Measurements from ENCODE around the gene ZBED6.
"Not testable (repeated sequence)": the region's sequence is repeated elsewhere in the genome, so short reads cannot be mapped to it uniquely, and the experiment has no call there.

Gene ZBED6

DNA sequence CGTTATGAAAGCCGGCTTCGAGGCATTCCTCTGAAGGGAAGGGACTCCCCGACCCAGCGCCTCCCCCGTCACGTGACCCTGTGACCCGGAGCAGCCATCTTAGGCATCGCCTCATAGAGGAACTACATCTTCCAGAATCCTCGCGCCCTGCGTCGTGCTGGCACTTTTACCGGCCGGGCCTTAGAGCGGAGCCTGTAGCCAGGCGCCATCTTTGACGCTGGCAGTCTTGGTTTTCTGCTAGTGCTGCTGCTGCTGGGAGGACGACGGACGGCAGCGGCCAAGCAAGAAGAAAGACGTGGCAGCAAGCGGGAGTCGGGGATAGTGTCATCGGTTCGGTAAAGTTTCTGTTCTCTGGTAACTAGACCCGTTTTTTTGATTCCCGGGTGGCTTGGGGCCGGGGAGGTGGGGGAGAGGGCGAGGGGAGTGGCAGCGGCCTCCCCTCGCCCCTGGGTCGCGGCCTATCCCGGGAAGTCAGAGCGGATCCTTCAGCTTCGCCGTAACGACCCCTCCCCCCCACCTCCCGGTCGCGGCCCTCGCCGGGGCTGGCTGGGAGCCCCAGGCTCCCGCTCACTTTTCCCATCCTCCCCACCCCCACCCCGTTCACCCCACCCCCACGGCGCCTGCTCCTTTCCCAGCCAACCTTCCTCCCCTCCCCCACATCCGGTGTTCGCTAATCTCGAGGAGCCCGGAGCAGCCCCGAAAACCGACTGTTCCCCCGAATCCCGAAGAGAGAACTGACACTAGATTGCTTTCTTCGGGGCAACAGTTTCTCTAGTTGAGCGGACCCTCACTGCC lies at the start of gene ZBED6, which contains the start of gene ZC3H11A:
Gene ZBED6, plus strand, starts transcription at position 183 of the 795 bp plus-strand sequence. CDS start 1,900 bp downstream, outside the sequence.
Gene ZC3H11A, plus strand, starts transcription at position 183 of the 795 bp plus-strand sequence. CDS start 21,448 bp downstream, outside the sequence.
- ATAC-seq (ENCODE audit: low read depth) (peak; percentile 97), DNase-seq (ENCODE audit: low spot score) (peak; percentile 99)
- H3K27me3 ChIP-seq (ENCODE audit: insufficient read depth, poor library complexity, severe bottlenecking): no peaks in the 10 kb centered on the region
- H3K4me3 ChIP-seq (ENCODE audit: severe bottlenecking): peak within 1 kb of the TSS; percentile 84
- peaks cover 40% of the 10 kb centered on the region for H3K4me1 ChIP-seq (ENCODE audit: insufficient read depth, poor library complexity, severe bottlenecking)
- H3K36me3 ChIP-seq (ENCODE audit: low read depth): peaks cover 44% of the 10 kb centered on the region
- TF ChIP-seq, protein P1, sequence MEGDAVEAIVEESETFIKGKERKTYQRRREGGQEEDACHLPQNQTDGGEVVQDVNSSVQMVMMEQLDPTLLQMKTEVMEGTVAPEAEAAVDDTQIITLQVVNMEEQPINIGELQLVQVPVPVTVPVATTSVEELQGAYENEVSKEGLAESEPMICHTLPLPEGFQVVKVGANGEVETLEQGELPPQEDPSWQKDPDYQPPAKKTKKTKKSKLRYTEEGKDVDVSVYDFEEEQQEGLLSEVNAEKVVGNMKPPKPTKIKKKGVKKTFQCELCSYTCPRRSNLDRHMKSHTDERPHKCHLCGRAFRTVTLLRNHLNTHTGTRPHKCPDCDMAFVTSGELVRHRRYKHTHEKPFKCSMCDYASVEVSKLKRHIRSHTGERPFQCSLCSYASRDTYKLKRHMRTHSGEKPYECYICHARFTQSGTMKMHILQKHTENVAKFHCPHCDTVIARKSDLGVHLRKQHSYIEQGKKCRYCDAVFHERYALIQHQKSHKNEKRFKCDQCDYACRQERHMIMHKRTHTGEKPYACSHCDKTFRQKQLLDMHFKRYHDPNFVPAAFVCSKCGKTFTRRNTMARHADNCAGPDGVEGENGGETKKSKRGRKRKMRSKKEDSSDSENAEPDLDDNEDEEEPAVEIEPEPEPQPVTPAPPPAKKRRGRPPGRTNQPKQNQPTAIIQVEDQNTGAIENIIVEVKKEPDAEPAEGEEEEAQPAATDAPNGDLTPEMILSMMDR (IDR thresholded peaks at IDR 0.05; ENCODE audit: poor library complexity, severe bottlenecking): no peak
- H3K9me3 ChIP-seq (ENCODE audit: severe bottlenecking): no peaks in the 10 kb centered on the region
- H3K27ac ChIP-seq (ENCODE audit: poor library complexity, severe bottlenecking): peak within 1 kb of the TSS; percentile 92

GRCh38 chr1:203746281-203746680 lies 49.1 kb upstream of the ZBED6 start:
- ATAC-seq (ENCODE audit: low read depth) (no peak), DNase-seq (ENCODE audit: low spot score) (no peak)
- H3K36me3 ChIP-seq (ENCODE audit: low read depth): peaks cover 4% of the 10 kb centered on the region; the same call in 1 of the 2 replicates
- no peak overlapping the region for H3K4me3 ChIP-seq (ENCODE audit: severe bottlenecking)
- TF ChIP-seq, protein P1 (IDR thresholded peaks at IDR 0.05; ENCODE audit: poor library complexity, severe bottlenecking): no peak
- H3K9me3 ChIP-seq (ENCODE audit: severe bottlenecking): no peaks in the 10 kb centered on the region
- peaks cover 12% of the 10 kb centered on the region for H3K4me1 ChIP-seq (ENCODE audit: insufficient read depth, poor library complexity, severe bottlenecking)
- H3K27ac ChIP-seq (ENCODE audit: poor library complexity, severe bottlenecking): no peak overlapping the region
- no peaks in the 10 kb centered on the region for H3K27me3 ChIP-seq (ENCODE audit: insufficient read depth, poor library complexity, severe bottlenecking)

GRCh38 chr1:203751051-203751450 lies 44.4 kb upstream of the ZBED6 start:
- ATAC-seq (ENCODE audit: low read depth): peak; percentile 93
- no peaks in the 10 kb centered on the region for H3K9me3 ChIP-seq (ENCODE audit: severe bottlenecking)
- H3K27ac ChIP-seq (ENCODE audit: poor library complexity, severe bottlenecking): peak overlapping the region; percentile 80
- H3K36me3 ChIP-seq (ENCODE audit: low read depth): no peaks in the 10 kb centered on the region
- TF ChIP-seq, protein P1 (IDR thresholded peaks at IDR 0.05; ENCODE audit: poor library complexity, severe bottlenecking): peak; percentile 24
- DNase-seq (ENCODE audit: low spot score): peak; percentile 86
- no peak overlapping the region for H3K4me3 ChIP-seq (ENCODE audit: severe bottlenecking)
- H3K4me1 ChIP-seq (ENCODE audit: insufficient read depth, poor library complexity, severe bottlenecking): peaks cover 29% of the 10 kb centered on the region
- H3K27me3 ChIP-seq (ENCODE audit: insufficient read depth, poor library complexity, severe bottlenecking): no peaks in the 10 kb centered on the region

- not testable (repeated sequence) for H3K27me3 ChIP-seq (ENCODE audit: insufficient read depth, poor library complexity, severe bottlenecking); ATAC-seq (ENCODE audit: low read depth); H3K36me3 ChIP-seq (ENCODE audit: low read depth); DNase-seq (ENCODE audit: low spot score); H3K9me3 ChIP-seq (ENCODE audit: severe bottlenecking); H3K4me3 ChIP-seq (ENCODE audit: severe bottlenecking)
- Histone ChIP-seq H3K4me1 (ENCODE audit: insufficient read depth, poor library complexity, severe bottlenecking) (peaks cover 36% of the 10 kb centered on the region), H3K27ac (ENCODE audit: poor library complexity, severe bottlenecking) (peak overlapping the region; percentile 80)
Measured at GRCh38 chr1:203751618-203752361, 43.6 kb upstream of the ZBED6 start.

DNA sequence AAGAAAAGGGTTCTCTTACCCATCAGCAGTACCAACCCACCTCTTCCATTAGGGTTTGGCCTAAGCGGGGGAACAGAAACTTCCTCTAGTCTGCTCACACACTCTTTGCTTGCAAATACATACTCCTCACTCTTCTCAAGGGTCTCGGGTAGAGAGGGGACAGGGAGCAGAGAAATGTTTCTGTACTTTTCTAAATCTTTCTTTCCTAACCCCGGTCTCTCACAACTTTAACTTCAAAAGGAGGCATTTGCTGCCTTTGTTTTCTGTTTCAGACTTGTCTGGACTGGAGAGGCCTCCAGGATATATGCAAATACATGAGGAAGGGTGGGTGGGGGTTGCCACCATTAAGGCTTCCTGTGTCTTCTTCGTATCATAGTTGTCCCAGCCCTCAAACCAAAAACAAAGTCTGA lies 41.0 kb upstream of the ZBED6 start:
- ATAC-seq (ENCODE audit: low read depth) (no peak; the same call in 2 of the 3 replicates), DNase-seq (ENCODE audit: low spot score) (no peak)
- H3K4me1 ChIP-seq (ENCODE audit: insufficient read depth, poor library complexity, severe bottlenecking): peaks cover 36% of the 10 kb centered on the region
- no peak overlapping the region for H3K4me3 ChIP-seq (ENCODE audit: severe bottlenecking)
- no peaks in the 10 kb centered on the region for H3K27me3 ChIP-seq (ENCODE audit: insufficient read depth, poor library complexity, severe bottlenecking)
- TF ChIP-seq, protein P1 (IDR thresholded peaks at IDR 0.05; ENCODE audit: poor library complexity, severe bottlenecking): no peak
- no peaks in the 10 kb centered on the region for H3K9me3 ChIP-seq (ENCODE audit: severe bottlenecking)
- no peaks in the 10 kb centered on the region for H3K36me3 ChIP-seq (ENCODE audit: low read depth)
- peak overlapping the region; percentile 47 for H3K27ac ChIP-seq (ENCODE audit: poor library complexity, severe bottlenecking)
